ENCODE measurements around the gene FRMD4A.

DNA sequence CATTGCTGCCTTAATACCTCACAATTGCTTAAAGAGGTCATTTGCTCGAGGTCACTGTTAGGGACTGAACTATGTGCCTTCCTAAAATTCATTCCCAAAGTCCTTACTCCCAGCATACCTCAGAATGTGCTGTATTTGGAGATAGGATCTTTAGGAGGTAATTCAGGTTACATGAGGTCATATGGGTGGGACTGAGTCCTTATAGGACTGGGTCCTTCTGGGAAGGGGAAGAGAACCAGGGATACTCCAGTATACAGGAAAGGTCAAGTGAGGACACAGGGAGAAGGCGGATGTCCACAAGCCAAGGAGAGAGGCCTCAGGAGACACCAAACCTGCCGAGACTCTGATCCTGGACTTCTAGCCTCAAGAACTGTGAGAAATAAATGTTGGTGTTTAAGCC, 490.7 kb downstream of the FRMD4A start:
- TF ChIP-seq POLR2A (IDR thresholded peaks at IDR 0.05), result no peak
- TF ChIP-seq, protein P1, sequence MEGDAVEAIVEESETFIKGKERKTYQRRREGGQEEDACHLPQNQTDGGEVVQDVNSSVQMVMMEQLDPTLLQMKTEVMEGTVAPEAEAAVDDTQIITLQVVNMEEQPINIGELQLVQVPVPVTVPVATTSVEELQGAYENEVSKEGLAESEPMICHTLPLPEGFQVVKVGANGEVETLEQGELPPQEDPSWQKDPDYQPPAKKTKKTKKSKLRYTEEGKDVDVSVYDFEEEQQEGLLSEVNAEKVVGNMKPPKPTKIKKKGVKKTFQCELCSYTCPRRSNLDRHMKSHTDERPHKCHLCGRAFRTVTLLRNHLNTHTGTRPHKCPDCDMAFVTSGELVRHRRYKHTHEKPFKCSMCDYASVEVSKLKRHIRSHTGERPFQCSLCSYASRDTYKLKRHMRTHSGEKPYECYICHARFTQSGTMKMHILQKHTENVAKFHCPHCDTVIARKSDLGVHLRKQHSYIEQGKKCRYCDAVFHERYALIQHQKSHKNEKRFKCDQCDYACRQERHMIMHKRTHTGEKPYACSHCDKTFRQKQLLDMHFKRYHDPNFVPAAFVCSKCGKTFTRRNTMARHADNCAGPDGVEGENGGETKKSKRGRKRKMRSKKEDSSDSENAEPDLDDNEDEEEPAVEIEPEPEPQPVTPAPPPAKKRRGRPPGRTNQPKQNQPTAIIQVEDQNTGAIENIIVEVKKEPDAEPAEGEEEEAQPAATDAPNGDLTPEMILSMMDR (IDR thresholded peaks at IDR 0.05), result no peak

Measured in heart left ventricle (tissue), 13 donors.